Measurements from ENCODE around the gene IL31RA. TPM values are rescaled to one million over a fixed set of nuclear protein-coding genes. Genes with fewer than 3 reads are reported as not detected.

Gene IL31RA
- total and polyA plus RNA-seq, 2 of the 13 experiments (the other 11 are each of a cell fraction or from before 2014, with no cell fraction given) = not detected

- TF ChIP-seq YY1 (IDR thresholded peaks at IDR 0.05; ENCODE audit: insufficient read depth, insufficient replicate concordance, low read depth, low read length) (peak; percentile 61), ZXDC (CRISPR knock-in tag; IDR thresholded peaks at IDR 0.05) (0 out of 2 replicates have a peak, but pooled peaks have one; percentile 40), SIN3A (IDR thresholded peaks at IDR 0.05; ENCODE audit: borderline replicate concordance, low read depth, low read length) (no peak), ZNF331 (CRISPR knock-in tag; IDR thresholded peaks at IDR 0.05) (peak; percentile 62; the same call in 1 of the 2 replicates), ZNF543 (CRISPR knock-in tag; IDR thresholded peaks at IDR 0.05) (peak; percentile 80; the same call in 1 of the 2 replicates), ZBTB8A (CRISPR knock-in tag; IDR thresholded peaks at IDR 0.05; ENCODE audit: borderline replicate concordance, low read depth) (no peak), ATF1 (CRISPR knock-in tag; IDR thresholded peaks at IDR 0.05) (peak; percentile 91), ZNF580 (CRISPR knock-in tag; IDR thresholded peaks at IDR 0.05; ENCODE audit: borderline replicate concordance, low read depth) (peak; percentile 65; the same call in 1 of the 2 replicates), TIGD3 (CRISPR knock-in tag; IDR thresholded peaks at IDR 0.05; ENCODE audit: borderline replicate concordance) (no peak), ZNF770 (CRISPR knock-in tag; IDR thresholded peaks at IDR 0.05) (peak; percentile 80), ZNF354B (CRISPR knock-in tag; IDR thresholded peaks at IDR 0.05) (no peak), ZNF615 (CRISPR knock-in tag; IDR thresholded peaks at IDR 0.05; ENCODE audit: borderline replicate concordance) (peak; percentile 30; the same call in 1 of the 2 replicates), PCBP1 (IDR thresholded peaks at IDR 0.05; ENCODE audit: borderline replicate concordance, low read depth, low read length) (no peak), ZBTB34 (CRISPR knock-in tag; IDR thresholded peaks at IDR 0.05) (peak; percentile 82), MXD4 (CRISPR knock-in tag; IDR thresholded peaks at IDR 0.05) (peak; percentile 68), PPARG (CRISPR knock-in tag; conservative IDR thresholded peaks at IDR 0.05) (peak; percentile 99), ARID3A (IDR thresholded peaks at IDR 0.05; ENCODE audit: low read depth, low read length) (peak; percentile 92), ZBTB3 (CRISPR knock-in tag; IDR thresholded peaks at IDR 0.05; ENCODE audit: borderline replicate concordance, low read depth) (0 out of 2 replicates have a peak, but pooled peaks have one; percentile 69), ZFP82 (CRISPR knock-in tag; IDR thresholded peaks at IDR 0.05; ENCODE audit: borderline replicate concordance) (peak; percentile 61; the same call in 1 of the 2 replicates)
Observed at GRCh38 chr5:55934115-55934613, 83.0 kb downstream of the IL31RA start (continued).

Measured in HepG2 (cell line).